BLaER1 treated with 17β-estradiol and CSF1 and Interleukin-3, amounts not matched to agents 10 nM and 100 nM (cell line): ENCODE results near the gene DPF3.

ENCODE experiments used
- H3K27ac ChIP-seq, 11 experiments: shearing (Covaris generic); formaldehyde crosslinking; 2 replicates each; pipeline ENCODE4 v1.8.1; 2022
- H3K27me3 ChIP-seq, 11 experiments: shearing (Covaris generic); formaldehyde crosslinking; 2 replicates each; pipeline ENCODE4 v1.8.1; 2022
- H3K36me3 ChIP-seq, 11 experiments: shearing (Covaris generic); formaldehyde crosslinking; 2 replicates each; pipeline ENCODE4 v1.8.1; 2022
- H3K4me1 ChIP-seq, 10 experiments: shearing (Covaris generic); formaldehyde crosslinking; 2 replicates each; pipeline ENCODE4 v1.8.1; 2022
- H3K4me2 ChIP-seq, 11 experiments: shearing (Covaris generic); formaldehyde crosslinking; 2 replicates each; pipeline ENCODE4 v1.8.1; 2022
- H3K4me3 ChIP-seq, 10 experiments: shearing (Covaris generic); formaldehyde crosslinking; 2 replicates each; pipeline ENCODE4 v1.8.1; 2022
- H3K9ac ChIP-seq, 11 experiments: shearing (Covaris generic); formaldehyde crosslinking; 2 replicates each; pipeline ENCODE4 v1.8.1; 2022
- H3K9me3 ChIP-seq, 11 experiments: shearing (Covaris generic); formaldehyde crosslinking; replicated peaks in 1 of 11; 2 replicates each; pipeline ENCODE4 v1.8.1; 2022
- H4K20me1 ChIP-seq, 11 experiments: shearing (Covaris generic); formaldehyde crosslinking; 2 replicates each; pipeline ENCODE4 v1.8.1; 2022
- Cebpa-rat ChIP-seq, 11 experiments: shearing (Covaris generic); IDR thresholded peaks; 2 replicates each; pipeline ENCODE4 v1.8.1; 2022

The DPF3 gene

GRCh38 chr14:72893636-72894322 is at the start of gene DPF3:
TSS of gene DPF3 (minus strand) at chr14:72894101. CDS start at chr14:72894088, 13 bp downstream.
- no peaks in the 10 kb centered on the region for H3K9me3 ChIP-seq
- H3K36me3 ChIP-seq, result no peaks in the 10 kb centered on the region
- H3K4me1 ChIP-seq, result peaks cover 24 to 34% (median 27%) of the 10 kb centered on the region in 10 experiments
- H3K4me2 ChIP-seq, result peak within 1 kb of the TSS; percentile 89 to 99 (median 96)
- no peak within 1 kb of the TSS for H3K27ac ChIP-seq
- H3K27me3 ChIP-seq, result peaks cover 76 to 88% (median 87%) of the 10 kb centered on the region in 11 experiments
- no peak for TF ChIP-seq Cebpa-rat (IDR thresholded peaks at IDR 0.05)
- peak within 1 kb of the TSS; percentile 62 to 84 (median 68) for H3K4me3 ChIP-seq
- peaks cover 0 to 35% (median 24%) of the 10 kb centered on the region in 11 experiments; a peak in 15 of 22 replicates for H4K20me1 ChIP-seq
- H3K9ac ChIP-seq, result peak within 1 kb of the TSS in 9 of 11 experiments; percentile 21 to 61 (median 50); a peak in 17 of 22 replicates

- peaks cover 84 to 100% (median 96%) of the 10 kb centered on the region in 11 experiments for H3K36me3 ChIP-seq
- no peak overlapping the region for H3K4me3 ChIP-seq
- H3K4me1 ChIP-seq, result peaks cover 0 to 17% (median 8%) of the 10 kb centered on the region in 10 experiments; a peak in 10 of 20 replicates
- TF ChIP-seq Cebpa-rat (IDR thresholded peaks at IDR 0.05), result no peak
- no peaks in the 10 kb centered on the region for H3K9me3 ChIP-seq
- H3K4me2 ChIP-seq, result no peak overlapping the region
- H4K20me1 ChIP-seq, result peaks cover 0 to 53% (median 10%) of the 10 kb centered on the region in 11 experiments; a peak in 14 of 22 replicates
- no peaks in the 10 kb centered on the region for H3K27me3 ChIP-seq
- no peak overlapping the region for H3K9ac ChIP-seq
- no peak overlapping the region for H3K27ac ChIP-seq
Observed at GRCh38 chr14:72942934-72943333, 49.0 kb upstream of the DPF3 start.

GRCh38 chr14:72941286-72941985 is 47.5 kb upstream of the DPF3 start:
- peaks cover 0 to 29% (median 17%) of the 10 kb centered on the region in 10 experiments; a peak in 16 of 20 replicates for H3K4me1 ChIP-seq
- TF ChIP-seq Cebpa-rat (IDR thresholded peaks at IDR 0.05), result no peak
- H3K27me3 ChIP-seq, result no peaks in the 10 kb centered on the region
- H3K27ac ChIP-seq, result no peak overlapping the region
- peaks cover 0 to 61% (median 23%) of the 10 kb centered on the region in 11 experiments; a peak in 15 of 22 replicates for H4K20me1 ChIP-seq
- H3K9ac ChIP-seq, result no peak overlapping the region
- H3K9me3 ChIP-seq, result no peaks in the 10 kb centered on the region
- H3K4me2 ChIP-seq, result no peak overlapping the region
- no peak overlapping the region for H3K4me3 ChIP-seq
- peaks cover 78 to 92% (median 88%) of the 10 kb centered on the region in 11 experiments for H3K36me3 ChIP-seq

GRCh38 chr14:72939630-72940029 is 45.7 kb upstream of the DPF3 start:
- Histone ChIP-seq H3K4me2 (no peak overlapping the region), H3K9ac (no peak overlapping the region), H3K27ac (no peak overlapping the region), H3K27me3 (no peaks in the 10 kb centered on the region), H3K4me1 (peaks cover 0 to 30% (median 17%) of the 10 kb centered on the region in 10 experiments; a peak in 16 of 20 replicates), H3K9me3 (no peaks in the 10 kb centered on the region), H3K36me3 (peaks cover 63 to 82% (median 70%) of the 10 kb centered on the region in 11 experiments), H3K4me3 (no peak overlapping the region), H4K20me1 (peaks cover 0 to 76% (median 40%) of the 10 kb centered on the region in 11 experiments; a peak in 16 of 22 replicates)
- no peak for TF ChIP-seq Cebpa-rat (IDR thresholded peaks at IDR 0.05)

- no peak for TF ChIP-seq Cebpa-rat (IDR thresholded peaks at IDR 0.05)
- Histone ChIP-seq H3K27me3 (no peaks in the 10 kb centered on the region), H3K4me1 (peaks cover 7 to 34% (median 18%) of the 10 kb centered on the region in 10 experiments), H3K4me3 (no peak overlapping the region), H3K4me2 (no peak overlapping the region), H3K27ac (no peak overlapping the region), H3K36me3 (peaks cover 4 to 38% (median 26%) of the 10 kb centered on the region in 11 experiments), H4K20me1 (peaks cover 0 to 100% (median 59%) of the 10 kb centered on the region in 11 experiments; a peak in 17 of 22 replicates), H3K9me3 (peaks cover 0 to 15% (median 5%) of the 10 kb centered on the region in 11 experiments; a peak in 4 of 22 replicates), H3K9ac (no peak overlapping the region)
Observed at GRCh38 chr14:72932893-72933292, 39.0 kb upstream of the DPF3 start.

GRCh38 chr14:72929316-72930080 is 35.6 kb upstream of the DPF3 start:
- Histone ChIP-seq H3K4me1 (peaks cover 13 to 33% (median 16%) of the 10 kb centered on the region in 10 experiments), H3K4me3 (no peak overlapping the region), H4K20me1 (peaks cover 0 to 72% (median 25%) of the 10 kb centered on the region in 11 experiments; a peak in 13 of 22 replicates), H3K9me3 (peaks cover 0 to 15% (median 5%) of the 10 kb centered on the region in 11 experiments; a peak in 4 of 22 replicates), H3K9ac (no peak overlapping the region), H3K4me2 (no peak overlapping the region), H3K27me3 (no peaks in the 10 kb centered on the region), H3K36me3 (peaks cover 0 to 26% (median 20%) of the 10 kb centered on the region in 11 experiments; a peak in 18 of 22 replicates), H3K27ac (no peak overlapping the region)
- TF ChIP-seq Cebpa-rat (IDR thresholded peaks at IDR 0.05), result no peak

GRCh38 chr14:72928872-72929271 is 35.0 kb upstream of the DPF3 start:
- H4K20me1 ChIP-seq, result peaks cover 0 to 65% (median 20%) of the 10 kb centered on the region in 11 experiments; a peak in 13 of 22 replicates
- H3K4me2 ChIP-seq, result no peak overlapping the region
- peaks cover 0 to 26% (median 20%) of the 10 kb centered on the region in 11 experiments; a peak in 18 of 22 replicates for H3K36me3 ChIP-seq
- H3K4me1 ChIP-seq, result peaks cover 13 to 33% (median 16%) of the 10 kb centered on the region in 10 experiments
- no peaks in the 10 kb centered on the region for H3K27me3 ChIP-seq
- peaks cover 0 to 15% (median 5%) of the 10 kb centered on the region in 11 experiments; a peak in 4 of 22 replicates for H3K9me3 ChIP-seq
- H3K27ac ChIP-seq, result no peak overlapping the region
- no peak for TF ChIP-seq Cebpa-rat (IDR thresholded peaks at IDR 0.05)
- H3K9ac ChIP-seq, result no peak overlapping the region
- no peak overlapping the region for H3K4me3 ChIP-seq

GRCh38 chr14:72926292-72927028 is 32.6 kb upstream of the DPF3 start, which contains the start of gene DCAF4:
TSS of gene DCAF4 (plus strand) at chr14:72926464. CDS start at chr14:72937979, 11,515 bp downstream.
- Histone ChIP-seq H3K4me1 (peaks cover 13 to 33% (median 16%) of the 10 kb centered on the region in 10 experiments), H3K9ac (peak within 1 kb of the TSS; percentile 70 to 92 (median 87); a peak in 21 of 22 replicates), H3K27me3 (no peaks in the 10 kb centered on the region), H3K9me3 (peaks cover 0 to 15% (median 5%) of the 10 kb centered on the region in 11 experiments; a peak in 4 of 22 replicates), H3K27ac (peak within 1 kb of the TSS in 10 of 11 experiments; percentile 63 to 91 (median 82); a peak in 20 of 22 replicates), H3K4me3 (peak within 1 kb of the TSS; percentile 68 to 94 (median 82)), H4K20me1 (peaks cover 0 to 41% (median 3%) of the 10 kb centered on the region in 11 experiments; a peak in 11 of 22 replicates), H3K36me3 (peaks cover 0 to 23% (median 18%) of the 10 kb centered on the region in 11 experiments; a peak in 18 of 22 replicates), H3K4me2 (peak within 1 kb of the TSS; percentile 82 to 97 (median 89))
- TF ChIP-seq Cebpa-rat (IDR thresholded peaks at IDR 0.05), result no peak
